IPS-15b (cell line): ENCODE results near the gene PFKL.
"Not testable (repeated sequence)": the region's sequence is repeated elsewhere in the genome, so short reads cannot be mapped to it uniquely, and the experiment has no call there.

Experiments
- H3K27me3 ChIP-seq: one replicate; pipeline ENCODE4 v1.6.1; 2013; ENCODE audit warnings: low read length; ENCODE audit not compliant: control insufficient read depth, insufficient read depth
- H3K36me3 ChIP-seq: one replicate; pipeline ENCODE4 v1.6.1; 2013; ENCODE audit warnings: low read length; ENCODE audit not compliant: control insufficient read depth, insufficient read depth
- H3K4me1 ChIP-seq: one replicate; pipeline ENCODE4 v1.6.1; 2013; ENCODE audit warnings: mild to moderate bottlenecking, low read length; ENCODE audit not compliant: control insufficient read depth, insufficient read depth
- H3K4me3 ChIP-seq: one replicate; pipeline ENCODE4 v1.5.1; 2013; ENCODE audit warnings: low read depth, low read length
- H3K9ac ChIP-seq: one replicate; pipeline ENCODE4 v1.6.1; 2013; ENCODE audit warnings: low read depth, mild to moderate bottlenecking, low read length
- H3K9me3 ChIP-seq: one replicate; pipeline ENCODE4 v1.6.1; 2013; ENCODE audit warnings: mild to moderate bottlenecking, low read length; ENCODE audit not compliant: control insufficient read depth, insufficient read depth

The PFKL gene

DNA sequence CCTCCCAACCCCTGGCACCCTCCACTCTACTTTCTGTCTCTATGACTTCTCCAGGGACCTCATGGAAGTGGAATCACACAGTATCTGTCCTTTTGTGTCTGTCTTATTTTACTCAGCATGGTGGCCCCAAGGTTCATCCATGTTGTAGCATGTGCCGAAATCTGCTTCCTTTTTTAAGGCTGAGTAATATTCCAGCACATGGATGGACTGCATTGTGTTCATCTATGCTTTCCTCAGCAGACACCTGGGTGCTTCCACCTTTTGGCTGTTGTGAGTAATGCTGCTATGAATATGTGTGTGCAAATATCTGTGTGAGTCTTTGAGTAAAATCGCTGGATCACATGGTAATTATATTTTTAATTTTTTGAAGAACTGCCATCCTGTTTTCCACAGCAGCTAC lies 1.6 kb upstream of the PFKL start:
- no peaks in the 10 kb centered on the region for H3K27me3 ChIP-seq
- H3K4me1 ChIP-seq: peaks cover 7% of the 10 kb centered on the region
- no peaks in the 10 kb centered on the region for H3K9me3 ChIP-seq
- H3K36me3 ChIP-seq: no peaks in the 10 kb centered on the region
- no peak overlapping the region for H3K9ac ChIP-seq
- H3K4me3 ChIP-seq: no peak overlapping the region

GRCh38 chr21:44299085-44299457 lies 782 bp upstream of the PFKL start:
- peak overlapping the region; percentile 71 for H3K9ac ChIP-seq
- H3K9me3 ChIP-seq: no peaks in the 10 kb centered on the region
- peaks cover 7% of the 10 kb centered on the region for H3K4me1 ChIP-seq
- no peaks in the 10 kb centered on the region for H3K27me3 ChIP-seq
- no peaks in the 10 kb centered on the region for H3K36me3 ChIP-seq
- H3K4me3 ChIP-seq: peak overlapping the region; percentile 53

DNA sequence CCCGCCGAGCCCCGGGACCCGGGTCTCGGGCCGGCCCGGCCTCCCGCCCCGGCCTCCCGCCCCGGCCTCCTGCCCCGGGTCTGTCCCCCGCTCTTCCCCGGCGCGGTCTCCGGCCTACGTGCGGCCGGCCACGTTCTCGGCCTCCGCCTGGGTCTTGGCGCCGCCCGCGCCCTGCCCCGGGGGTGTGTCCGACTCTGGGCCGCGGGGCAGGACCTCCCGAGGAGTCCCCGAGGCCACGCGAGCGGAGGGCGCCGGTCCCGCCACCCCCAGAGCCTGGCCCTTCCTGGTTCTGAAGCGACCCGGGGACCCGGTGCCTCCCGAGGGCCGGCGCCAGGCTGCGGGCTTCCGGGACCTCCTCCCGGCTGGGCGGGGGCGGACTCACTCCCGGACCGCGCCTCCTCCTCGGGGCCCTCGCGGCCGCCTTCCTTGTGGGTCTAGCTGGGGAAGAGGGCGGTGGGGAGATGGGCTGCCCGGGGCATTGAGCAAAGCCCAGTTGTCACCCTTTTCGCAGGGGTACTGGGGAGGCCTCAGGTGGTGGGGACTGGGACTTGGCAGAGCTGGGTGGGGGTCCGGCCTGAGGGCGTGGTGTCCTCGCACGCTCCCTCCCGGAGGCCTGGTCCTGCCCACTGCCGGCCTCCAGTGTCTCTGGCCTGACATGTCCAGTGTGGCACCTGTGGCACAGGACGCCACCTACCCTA lies 558 bp downstream of the PFKL start:
- Histone ChIP-seq H3K27me3 (no peaks in the 10 kb centered on the region), H3K9me3 (no peaks in the 10 kb centered on the region), H3K9ac (peak overlapping the region; percentile 47), H3K4me3 (peak overlapping the region; percentile 60), H3K36me3 (no peaks in the 10 kb centered on the region), H3K4me1 (peaks cover 7% of the 10 kb centered on the region)

- H3K4me1 ChIP-seq: peaks cover 7% of the 10 kb centered on the region
- H3K27me3 ChIP-seq: no peaks in the 10 kb centered on the region
- peak overlapping the region; percentile 60 for H3K4me3 ChIP-seq
- no peak overlapping the region for H3K9ac ChIP-seq
- H3K9me3 ChIP-seq: no peaks in the 10 kb centered on the region
- no peaks in the 10 kb centered on the region for H3K36me3 ChIP-seq
Measured at GRCh38 chr21:44301141-44301540, 1.3 kb downstream of the PFKL start.

DNA sequence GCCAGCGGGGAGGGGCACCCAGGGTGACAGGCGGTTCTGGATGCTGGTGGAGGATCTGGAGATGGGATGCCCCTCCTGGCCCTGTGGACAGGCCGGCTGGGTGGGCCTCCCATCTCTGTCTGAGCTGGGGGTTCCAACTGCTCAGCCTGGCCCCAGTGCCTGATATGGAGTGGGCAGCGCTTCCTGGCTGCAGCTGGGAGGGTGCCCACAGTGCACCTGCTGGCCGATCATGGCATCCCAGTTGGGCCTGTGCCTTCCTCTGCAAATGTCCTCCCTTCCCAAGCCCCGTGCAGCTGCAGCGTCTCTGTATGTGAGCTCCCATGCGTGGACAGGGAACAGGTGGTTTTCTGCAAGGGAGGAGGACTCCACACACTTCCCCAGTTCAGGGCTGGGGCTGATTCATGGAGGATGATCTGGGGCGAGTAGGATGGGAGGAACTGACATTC lies 2.1 kb downstream of the PFKL start:
- Histone ChIP-seq H3K4me1 (peaks cover 7% of the 10 kb centered on the region), H3K4me3 (no peak overlapping the region), H3K9ac (no peak overlapping the region), H3K36me3 (peaks cover 7% of the 10 kb centered on the region), H3K9me3 (no peaks in the 10 kb centered on the region), H3K27me3 (no peaks in the 10 kb centered on the region)

DNA sequence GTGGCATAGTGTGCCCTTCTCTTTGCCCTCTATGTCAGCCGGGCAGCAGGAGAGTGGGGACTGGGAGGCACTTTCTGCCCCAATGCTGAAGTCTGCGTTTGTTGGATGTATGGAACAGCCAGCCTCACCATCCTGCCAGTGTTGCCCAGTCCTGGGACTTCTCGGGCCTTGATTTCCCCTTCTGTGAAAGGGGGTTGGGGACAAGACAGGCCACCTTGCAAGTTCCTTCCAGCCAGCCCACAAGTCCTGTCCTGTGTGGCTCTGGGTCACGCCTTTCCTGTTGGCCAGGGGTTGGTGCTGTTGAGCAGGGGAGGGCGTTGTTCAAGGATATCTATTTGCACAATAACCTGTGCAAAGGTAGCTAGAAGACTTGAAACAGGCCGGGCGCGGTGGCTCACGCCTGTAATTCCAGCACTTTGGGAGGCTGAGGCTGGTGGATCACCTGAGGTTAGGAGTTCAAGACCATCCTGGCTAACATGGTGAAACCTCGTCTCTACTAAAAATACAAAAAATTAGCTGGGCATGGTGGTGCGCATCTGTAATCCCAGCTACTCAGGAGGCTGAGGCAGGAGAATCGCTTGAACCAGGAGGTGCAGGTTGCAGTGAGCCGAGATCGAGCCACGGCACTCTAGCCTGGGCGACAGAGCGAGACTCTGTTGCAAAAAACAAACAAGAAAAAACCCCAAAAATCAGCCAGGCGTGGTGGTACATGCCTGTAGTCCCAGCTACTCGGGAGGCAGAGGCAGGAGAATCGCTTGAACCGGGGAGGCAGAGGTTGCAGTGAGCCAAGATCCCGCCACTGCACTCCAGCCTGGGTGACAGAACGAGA lies 2.9 kb downstream of the PFKL start:
- H3K4me3 ChIP-seq, H3K4me1 ChIP-seq, H3K36me3 ChIP-seq, H3K27me3 ChIP-seq, H3K9ac ChIP-seq, H3K9me3 ChIP-seq: not testable (repeated sequence)

GRCh38 chr21:44303490-44303981 lies 3.7 kb downstream of the PFKL start:
- Histone ChIP-seq H3K9ac (peak overlapping the region; percentile 65), H3K4me3 (no peak overlapping the region), H3K36me3 (peaks cover 9% of the 10 kb centered on the region), H3K27me3 (no peaks in the 10 kb centered on the region), H3K9me3 (no peaks in the 10 kb centered on the region), H3K4me1 (peaks cover 7% of the 10 kb centered on the region)

GRCh38 chr21:44304011-44304616 lies 4.3 kb downstream of the PFKL start:
- H3K27me3 ChIP-seq: no peaks in the 10 kb centered on the region
- peaks cover 9% of the 10 kb centered on the region for H3K36me3 ChIP-seq
- peaks cover 6% of the 10 kb centered on the region for H3K4me1 ChIP-seq
- H3K9me3 ChIP-seq: no peaks in the 10 kb centered on the region
- H3K9ac ChIP-seq: peak overlapping the region; percentile 65
- H3K4me3 ChIP-seq: no peak overlapping the region

- H3K36me3 ChIP-seq: peaks cover 10% of the 10 kb centered on the region
- H3K4me1 ChIP-seq: peaks cover 3% of the 10 kb centered on the region
- no peak overlapping the region for H3K9ac ChIP-seq
- no peak overlapping the region for H3K4me3 ChIP-seq
- H3K27me3 ChIP-seq: no peaks in the 10 kb centered on the region
- H3K9me3 ChIP-seq: no peaks in the 10 kb centered on the region
Measured at GRCh38 chr21:44304877-44305293, 5.0 kb downstream of the PFKL start.

DNA sequence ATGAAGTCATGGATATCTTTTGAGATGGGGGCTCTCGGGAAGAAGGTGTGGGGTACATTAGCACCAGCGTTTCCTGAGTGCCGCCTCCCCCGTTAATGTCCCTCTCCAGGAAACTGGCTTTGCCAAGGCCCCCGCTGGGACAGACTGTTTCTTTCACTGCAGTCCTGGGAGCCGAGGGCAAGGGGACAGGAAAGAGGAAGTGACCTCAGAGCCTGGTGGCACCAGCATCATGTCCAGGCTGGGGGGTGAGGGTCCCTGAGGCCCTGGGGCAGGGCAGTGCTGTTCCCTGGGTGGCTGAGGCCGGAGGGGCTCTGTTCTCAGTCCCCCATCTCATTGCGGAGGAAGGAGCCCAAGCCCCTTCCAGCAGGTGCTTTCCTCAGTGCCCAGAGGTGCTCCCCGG lies 5.8 kb downstream of the PFKL start:
- peaks cover 17% of the 10 kb centered on the region for H3K36me3 ChIP-seq
- no peaks in the 10 kb centered on the region for H3K9me3 ChIP-seq
- no peak overlapping the region for H3K4me3 ChIP-seq
- peaks cover 3% of the 10 kb centered on the region for H3K4me1 ChIP-seq
- no peak overlapping the region for H3K9ac ChIP-seq
- H3K27me3 ChIP-seq: no peaks in the 10 kb centered on the region

DNA sequence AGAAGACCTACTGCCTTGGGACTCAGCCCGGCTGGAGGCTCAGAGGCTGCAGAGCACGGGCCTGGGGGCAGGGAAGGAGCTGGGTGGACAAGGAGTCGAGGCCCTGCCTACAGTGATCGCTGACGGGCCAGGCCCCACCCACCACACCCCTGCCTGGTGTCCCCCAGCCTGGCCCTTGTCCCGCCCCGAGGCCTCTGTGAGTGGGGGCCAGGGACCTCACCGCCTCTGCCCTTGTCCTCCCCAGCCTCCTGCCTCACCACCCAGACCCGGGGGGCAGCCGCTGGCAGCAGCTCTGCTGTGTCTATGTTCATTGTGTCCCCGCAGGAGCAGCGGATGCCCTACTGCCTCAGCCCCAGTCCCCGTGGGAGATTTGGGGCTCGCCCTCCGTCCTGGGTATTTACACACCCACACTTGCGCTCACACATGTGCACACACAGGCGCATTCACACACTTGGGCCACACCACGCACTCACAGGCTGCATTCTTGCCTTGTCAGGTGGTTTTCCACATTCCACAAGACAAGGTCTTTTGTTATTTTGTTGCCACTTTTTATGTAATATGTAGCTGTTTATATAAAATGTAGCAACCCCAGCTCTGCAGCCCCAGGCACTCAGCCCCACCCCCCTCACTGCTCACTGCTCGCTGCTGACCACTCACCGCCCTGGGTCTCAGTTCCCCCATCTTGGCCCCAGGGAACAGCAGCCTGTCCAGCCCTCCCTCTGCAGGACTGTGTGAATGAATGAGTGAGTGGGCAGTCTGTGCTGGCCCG lies 7.3 kb downstream of the PFKL start:
- no peak overlapping the region for H3K9ac ChIP-seq
- H3K4me3 ChIP-seq: no peak overlapping the region
- H3K36me3 ChIP-seq: peaks cover 29% of the 10 kb centered on the region
- no peaks in the 10 kb centered on the region for H3K27me3 ChIP-seq
- no peaks in the 10 kb centered on the region for H3K9me3 ChIP-seq
- H3K4me1 ChIP-seq: no peaks in the 10 kb centered on the region
